Hepatocyte (in vitro differentiated cells): Measurements from ENCODE around the gene AASDH. TPM values are rescaled to one million over a fixed set of nuclear protein-coding genes. Genes with fewer than 3 reads are reported as not detected.

Experiments used
- DNase-seq: peaks from one replicate; pipeline ENCODE4 v3.0.0-alpha.2; 2016; ENCODE audit warnings: low spot score
- H2AFZ ChIP-seq: fragments of 200-600 bp; sonication (generic); 2 replicates; pipeline ENCODE4 v1.6.0; 2016; ENCODE audit warnings: antibody characterized with exemption, mild to moderate bottlenecking
- H3K27ac ChIP-seq: fragments of 200-600 bp; sonication (generic); 2 replicates; pipeline ENCODE4 v1.5.1; 2016; ENCODE audit warnings: mild to moderate bottlenecking
- H3K27me3 ChIP-seq: fragments of 200-600 bp; sonication (generic); 2 replicates; pipeline ENCODE4 v1.6.1; 2016
- H3K36me3 ChIP-seq: fragments of 200-600 bp; sonication (generic); replicated peaks from 2 replicates; pipeline ENCODE4 v1.5.1; 2016; ENCODE audit warnings: low read depth; ENCODE audit not compliant: insufficient read depth
- H3K4me1 ChIP-seq: fragments of 200-600 bp; sonication (generic); 2 replicates; pipeline ENCODE4 v1.5.1; 2016; ENCODE audit warnings: mild to moderate bottlenecking, moderate library complexity; ENCODE audit not compliant: insufficient read depth
- H3K4me2 ChIP-seq: fragments of 200-600 bp; sonication (generic); 2 replicates; pipeline ENCODE4 v1.6.0; 2016
- H3K4me3 ChIP-seq: fragments of 200-600 bp; sonication (generic); 2 replicates; pipeline ENCODE4 v1.5.1; 2016; ENCODE audit warnings: mild to moderate bottlenecking
- H3K79me2 ChIP-seq: fragments of 200-600 bp; sonication (generic); 2 replicates; pipeline ENCODE4 v1.6.0; 2017; ENCODE audit warnings: mild to moderate bottlenecking
- H3K9me2 ChIP-seq: fragments of 200-600 bp; sonication (generic); replicated peaks from 2 replicates; pipeline ENCODE4 v1.6.0; 2017; ENCODE audit warnings: mild to moderate bottlenecking; ENCODE audit not compliant: insufficient read depth
- H3K9me3 ChIP-seq: fragments of 200-600 bp; sonication (generic); 2 replicates; pipeline ENCODE4 v1.5.1; 2016; ENCODE audit warnings: low read depth, mild to moderate bottlenecking
- H4K20me1 ChIP-seq: fragments of 200-600 bp; sonication (generic); 2 replicates; pipeline ENCODE4 v1.6.0; 2016; ENCODE audit warnings: mild to moderate bottlenecking; ENCODE audit not compliant: insufficient read depth, poor library complexity, severe bottlenecking
- EZH2 ChIP-seq: fragments of 200-600 bp; sonication (generic); IDR thresholded peaks from 2 replicates; pipeline ENCODE4 v1.6.1; 2016; ENCODE audit warnings: antibody characterized with exemption, mild to moderate bottlenecking, borderline replicate concordance
- EZH2phosphoT487 ChIP-seq: fragments of 200-600 bp; sonication (generic); IDR thresholded peaks from one replicate; pipeline ENCODE4 v1.6.1; 2018; ENCODE audit warnings: antibody characterized with exemption, mild to moderate bottlenecking, low read depth, moderate library complexity; ENCODE audit not compliant: unreplicated experiment, severe bottlenecking
- WGBS: methylation state at CpG from one replicate; pipeline ENCODE4 v1.1.6; 2016; ENCODE audit warnings: low lambda C conversion rate; ENCODE audit errors: missing lambda C conversion rate; 5-methylcytosine and 5-hydroxymethylcytosine counted together
- polyA plus RNA-seq: library from polyadenylated mRNA; unstranded; fragments of >200 nt; fragmentation: Nextera tagmentation; extraction: Ambion mirVana; gene quantifications from 2 replicates; pipeline ENCODE4 v1.2.1, GENCODE V29; 2016
- total RNA-seq: library from RNA; depleted of rRNA; stranded (reverse); fragments of >200 nt; gene quantifications from 2 replicates; pipeline ENCODE4 v1.2.3, GENCODE V29; 2014
- TF ChIP-seq, protein P1 (sequence below): fragments of 200-600 bp; sonication (generic); IDR thresholded peaks from 2 replicates; pipeline ENCODE4 v1.5.1; 2016; ENCODE audit warnings: antibody characterized with exemption, mild to moderate bottlenecking; ENCODE audit not compliant: poor library complexity

Gene AASDH
- total and polyA plus RNA-seq, 2 experiments from 2014 or later, result 9.3 to 11.9 TPM

- 66% methylated on average over 3 of the region's 3 CpGs for WGBS
- Histone ChIP-seq H3K4me3 (no peak overlapping the region), H3K9me3 (no peaks in the 10 kb centered on the region), H3K27me3 (no peaks in the 10 kb centered on the region), H2AFZ (no peak overlapping the region), H3K36me3 (no peaks in the 10 kb centered on the region), H3K9me2 (no peaks in the 10 kb centered on the region), H3K79me2 (no peaks in the 10 kb centered on the region), H3K27ac (no peak overlapping the region), H4K20me1 (no peaks in the 10 kb centered on the region), H3K4me2 (no peak overlapping the region), H3K4me1 (no peaks in the 10 kb centered on the region)
- TF ChIP-seq, protein P1, sequence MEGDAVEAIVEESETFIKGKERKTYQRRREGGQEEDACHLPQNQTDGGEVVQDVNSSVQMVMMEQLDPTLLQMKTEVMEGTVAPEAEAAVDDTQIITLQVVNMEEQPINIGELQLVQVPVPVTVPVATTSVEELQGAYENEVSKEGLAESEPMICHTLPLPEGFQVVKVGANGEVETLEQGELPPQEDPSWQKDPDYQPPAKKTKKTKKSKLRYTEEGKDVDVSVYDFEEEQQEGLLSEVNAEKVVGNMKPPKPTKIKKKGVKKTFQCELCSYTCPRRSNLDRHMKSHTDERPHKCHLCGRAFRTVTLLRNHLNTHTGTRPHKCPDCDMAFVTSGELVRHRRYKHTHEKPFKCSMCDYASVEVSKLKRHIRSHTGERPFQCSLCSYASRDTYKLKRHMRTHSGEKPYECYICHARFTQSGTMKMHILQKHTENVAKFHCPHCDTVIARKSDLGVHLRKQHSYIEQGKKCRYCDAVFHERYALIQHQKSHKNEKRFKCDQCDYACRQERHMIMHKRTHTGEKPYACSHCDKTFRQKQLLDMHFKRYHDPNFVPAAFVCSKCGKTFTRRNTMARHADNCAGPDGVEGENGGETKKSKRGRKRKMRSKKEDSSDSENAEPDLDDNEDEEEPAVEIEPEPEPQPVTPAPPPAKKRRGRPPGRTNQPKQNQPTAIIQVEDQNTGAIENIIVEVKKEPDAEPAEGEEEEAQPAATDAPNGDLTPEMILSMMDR, result no peak
- TF ChIP-seq EZH2phosphoT487 (no peak), EZH2 (no peak)
- no peak for DNase-seq
Observed at GRCh38 chr4:56296526-56296925, 90.8 kb downstream of the AASDH start.

DNA sequence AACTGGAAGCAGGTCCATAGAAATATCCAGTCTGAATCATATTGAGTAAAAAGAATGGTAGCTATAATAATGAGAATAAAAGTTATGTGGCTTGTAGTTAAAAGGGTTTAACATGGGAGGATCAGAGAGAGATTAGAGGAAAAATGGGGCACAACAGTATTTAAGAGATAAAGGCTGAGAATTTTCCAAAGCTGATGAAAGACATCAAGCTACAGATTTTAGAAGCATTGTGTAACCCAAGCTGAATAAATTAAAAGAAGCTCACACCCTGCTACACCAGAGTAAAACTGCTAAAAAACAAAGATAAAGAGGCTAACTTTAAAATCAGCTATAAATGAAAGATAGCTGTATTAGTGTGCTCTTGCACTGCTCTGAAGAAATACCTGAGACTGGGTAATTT, 94.2 kb downstream of the AASDH start:
- TF ChIP-seq EZH2 (no peak), EZH2phosphoT487 (no peak)
- TF ChIP-seq, protein P1, result no peak
- H3K9me2 ChIP-seq, result no peaks in the 10 kb centered on the region
- H3K27ac ChIP-seq, result no peak overlapping the region

DNA sequence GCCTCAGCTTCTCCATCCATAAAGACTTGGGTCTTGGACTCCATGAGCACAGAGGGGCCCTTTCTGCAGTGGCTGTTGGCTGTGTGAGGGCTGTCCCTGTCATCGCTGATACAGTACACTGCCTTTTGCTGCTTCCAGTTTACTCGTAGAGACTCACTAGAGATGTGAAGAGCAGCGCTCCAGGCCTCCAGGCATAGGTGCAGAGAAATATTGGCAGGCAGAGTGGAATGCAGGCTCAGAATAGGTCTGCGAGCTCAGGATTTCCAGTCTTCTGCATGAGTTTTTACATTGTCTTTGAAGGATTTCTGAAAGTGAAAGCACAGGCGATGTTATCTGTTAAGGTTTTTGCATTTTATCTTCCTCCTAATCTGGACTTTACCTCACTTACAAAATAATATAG, 97.4 kb downstream of the AASDH start:
- H2AFZ ChIP-seq, result peak overlapping the region; percentile 26

More for the DNA sequence above, 94.2 kb downstream of the AASDH start:
- Histone ChIP-seq H3K4me3 (no peak overlapping the region), H3K36me3 (no peaks in the 10 kb centered on the region), H2AFZ (no peak overlapping the region), H3K4me1 (peaks cover 9% of the 10 kb centered on the region), H3K79me2 (no peaks in the 10 kb centered on the region), H3K27me3 (no peaks in the 10 kb centered on the region), H3K4me2 (no peak overlapping the region), H3K9me3 (no peaks in the 10 kb centered on the region), H4K20me1 (no peaks in the 10 kb centered on the region)
- DNase-seq, result no peak

More for the DNA sequence above, 97.4 kb downstream of the AASDH start:
- Histone ChIP-seq H3K27me3 (no peaks in the 10 kb centered on the region), H3K4me1 (peaks cover 9% of the 10 kb centered on the region), H3K4me3 (no peak overlapping the region), H3K4me2 (peak overlapping the region; percentile 68), H3K9me3 (no peaks in the 10 kb centered on the region), H3K27ac (peak overlapping the region; percentile 57), H3K9me2 (no peaks in the 10 kb centered on the region), H3K79me2 (no peaks in the 10 kb centered on the region), H4K20me1 (no peaks in the 10 kb centered on the region), H3K36me3 (no peaks in the 10 kb centered on the region)
- no peak for DNase-seq
- TF ChIP-seq EZH2 (no peak), EZH2phosphoT487 (no peak)
- TF ChIP-seq, protein P1, result no peak
- 45% methylated on average over 5 of the region's 5 CpGs for WGBS
